ENCODE results near the gene TRAF2. TPM values are rescaled to one million over a fixed set of nuclear protein-coding genes. Genes with fewer than 3 reads are reported as not detected.

Gene TRAF2
- total RNA-seq, 1 donor: 7.9 TPM

- DNase-seq (ENCODE audit: low read depth): no peak
- TF ChIP-seq CTCF (IDR thresholded peaks at IDR 0.05; ENCODE audit: insufficient read depth, low read length): no peak
- H3K4me3 ChIP-seq (ENCODE audit: low read depth, low read length): no peak overlapping the region
These were observed 4.3 kb downstream of the TRAF2 start for GRCh38 chr9:136890661-136891060.

GRCh38 chr9:136896027-136896426, 9.7 kb downstream of the TRAF2 start:
- no peak overlapping the region for H3K4me3 ChIP-seq (ENCODE audit: low read depth, low read length)
- no peak for DNase-seq (ENCODE audit: low read depth)
- TF ChIP-seq CTCF (IDR thresholded peaks at IDR 0.05; ENCODE audit: insufficient read depth, low read length): no peak

- H3K4me3 ChIP-seq (ENCODE audit: low read depth, low read length): no peak overlapping the region
- TF ChIP-seq CTCF (IDR thresholded peaks at IDR 0.05; ENCODE audit: insufficient read depth, low read length): no peak
- no peak for DNase-seq (ENCODE audit: low read depth)
These were observed 12.3 kb downstream of the TRAF2 start for GRCh38 chr9:136898483-136899100.

- no peak for TF ChIP-seq CTCF (IDR thresholded peaks at IDR 0.05; ENCODE audit: insufficient read depth, low read length)
- no peak overlapping the region for H3K4me3 ChIP-seq (ENCODE audit: low read depth, low read length)
- no peak for DNase-seq (ENCODE audit: low read depth)
These were observed 12.9 kb downstream of the TRAF2 start for GRCh38 chr9:136899196-136899595.

- no peak for TF ChIP-seq CTCF (IDR thresholded peaks at IDR 0.05; ENCODE audit: insufficient read depth, low read length)
- no peak for DNase-seq (ENCODE audit: low read depth)
- no peak overlapping the region for H3K4me3 ChIP-seq (ENCODE audit: low read depth, low read length)
These were observed 14.2 kb downstream of the TRAF2 start for GRCh38 chr9:136900556-136900955.

GRCh38 chr9:136900988-136901515, 14.7 kb downstream of the TRAF2 start:
- no peak for DNase-seq (ENCODE audit: low read depth)
- H3K4me3 ChIP-seq (ENCODE audit: low read depth, low read length): no peak overlapping the region
- TF ChIP-seq CTCF (IDR thresholded peaks at IDR 0.05; ENCODE audit: insufficient read depth, low read length): no peak
